GM12874 (cell line): ENCODE measurements around the gene WDR20.

Experiments
- CTCF ChIP-seq: IDR thresholded peaks from 2 replicates; pipeline ENCODE4 v1.5.1; 2011; ENCODE audit warnings: low read depth, mild to moderate bottlenecking, control low read depth, low read length, moderate library complexity; ENCODE audit not compliant: insufficient read depth

Gene WDR20

GRCh38 chr14:102217987-102218421 is 78.3 kb downstream of the WDR20 start:
- no peak for TF ChIP-seq CTCF

GRCh38 chr14:102218688-102219087 is 79.0 kb downstream of the WDR20 start:
- TF ChIP-seq CTCF = no peak

GRCh38 chr14:102219316-102219715 is 79.6 kb downstream of the WDR20 start:
- no peak for TF ChIP-seq CTCF

GRCh38 chr14:102220031-102220430 is 80.3 kb downstream of the WDR20 start:
- TF ChIP-seq CTCF = no peak

GRCh38 chr14:102221026-102221425 is 81.3 kb downstream of the WDR20 start:
- TF ChIP-seq CTCF = no peak

GRCh38 chr14:102222009-102222575 is 82.4 kb downstream of the WDR20 start:
- TF ChIP-seq CTCF = no peak

GRCh38 chr14:102222751-102223150 is 83.1 kb downstream of the WDR20 start:
- TF ChIP-seq CTCF = no peak

- TF ChIP-seq CTCF = no peak
Measured at GRCh38 chr14:102223682-102224081, 84.0 kb downstream of the WDR20 start.
